Stimulated activated CD4-positive, alpha-beta T cell treated with anti-CD3 and anti-CD28 coated beads, Interleukin-12 subunit alpha, Interleukin-12 subunit beta, amount 100 ng/mL, for 48 hours (primary cell): Measurements from ENCODE around the gene HAGH.
A peak's percentile ranks its signal among the peaks of the same experiment; 100 is the strongest.

Experiments used
- DNase-seq, 3 donors: peaks; one replicate each; pipeline ENCODE4 v3.0.0-alpha.2; 2020; ENCODE audit warnings: low read depth in 2 of 3, low spot score in 1 of 3

HAGH gene

DNA sequence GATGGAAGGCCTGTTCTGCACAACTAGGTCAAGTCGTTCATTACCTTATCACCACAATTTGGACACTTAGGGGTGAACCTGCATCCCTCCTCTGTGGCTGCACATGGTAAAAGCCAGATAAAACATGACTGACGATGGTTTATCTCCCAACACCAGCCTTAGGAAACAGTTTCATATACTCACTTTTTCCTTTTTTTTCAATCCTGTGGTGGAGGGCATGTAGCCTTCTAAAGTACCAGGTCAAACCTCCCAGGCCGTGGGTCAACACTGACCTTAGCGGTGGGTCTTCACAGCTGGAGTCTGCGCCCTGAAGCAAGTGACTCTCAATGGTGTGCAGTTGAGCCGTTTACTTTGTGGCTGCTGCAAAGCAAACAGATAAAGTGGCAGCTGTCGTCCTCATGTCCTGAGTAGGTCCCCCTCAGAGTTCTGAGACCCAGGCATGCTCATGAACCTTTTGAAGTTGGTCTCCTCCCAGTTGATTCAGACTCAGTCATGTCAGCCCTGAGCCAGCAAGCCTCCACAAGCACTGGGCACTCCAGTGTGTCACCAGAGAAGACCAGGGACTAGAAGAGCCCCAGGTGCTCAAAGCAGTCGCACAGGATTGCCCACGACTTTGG lies 6.3 kb upstream of the HAGH start:
- DNase-seq: no peak

DNA sequence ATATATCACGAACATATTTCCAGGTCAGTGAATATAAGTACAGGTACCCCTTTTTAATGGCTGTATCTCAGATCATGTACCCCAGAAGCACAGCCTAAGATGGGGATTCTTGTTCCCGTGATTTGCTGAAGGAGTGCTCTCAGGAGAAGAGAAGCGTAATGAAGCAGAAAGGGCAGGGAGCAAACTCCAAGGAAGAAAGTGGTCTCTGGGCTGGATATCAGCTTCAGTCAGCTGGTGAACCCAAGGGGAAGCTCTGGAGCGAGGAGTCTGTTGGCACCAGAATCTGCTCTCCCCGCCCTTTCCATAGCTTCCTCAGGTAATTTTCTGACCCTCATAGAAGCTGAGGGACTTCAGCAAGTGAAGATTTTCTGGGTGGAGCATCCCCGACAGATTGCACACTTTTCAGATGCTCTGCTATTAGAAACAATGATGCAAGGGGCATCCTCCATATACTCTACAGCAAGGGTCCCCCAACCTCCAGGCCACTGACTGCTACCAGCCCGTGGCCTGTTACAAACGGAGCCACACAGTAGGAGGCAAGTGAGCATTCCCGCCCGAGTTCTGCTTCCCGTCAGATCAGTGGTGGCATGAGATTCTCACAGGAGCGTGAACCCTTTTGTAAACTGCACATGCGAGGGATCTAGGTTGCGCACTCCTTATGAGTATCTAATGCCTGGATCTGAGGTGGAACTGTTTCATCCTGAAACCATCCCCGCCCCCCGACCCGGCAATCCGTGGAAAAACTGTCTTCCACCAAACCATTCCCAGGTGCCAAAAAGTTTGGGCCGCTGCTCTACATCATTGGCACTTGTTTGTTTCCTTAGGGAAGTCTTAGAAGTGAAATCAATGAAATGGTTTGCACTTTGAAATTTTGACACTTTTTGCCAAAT lies 4.8 kb upstream of the HAGH start:
- DNase-seq: no peak

DNA sequence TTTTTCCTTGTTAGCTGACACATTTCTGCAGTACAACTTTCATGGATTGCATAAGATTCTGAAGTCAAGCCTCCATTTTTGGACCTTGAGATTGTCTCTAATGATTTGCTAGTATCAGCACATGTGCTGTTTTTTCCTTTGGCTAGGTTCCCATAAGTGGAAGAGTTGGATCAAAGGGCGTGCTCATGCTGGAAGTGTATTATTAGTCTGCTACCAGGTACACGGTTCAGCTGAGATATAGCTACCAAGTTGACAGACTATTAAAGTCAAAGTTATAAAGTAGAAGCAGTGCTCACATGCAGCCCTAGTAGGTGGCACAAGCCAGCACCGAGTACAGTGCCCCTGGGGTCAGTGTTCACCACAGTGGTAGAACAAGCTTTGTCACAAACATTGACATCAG lies 3.6 kb upstream of the HAGH start:
- DNase-seq: no peak

DNA sequence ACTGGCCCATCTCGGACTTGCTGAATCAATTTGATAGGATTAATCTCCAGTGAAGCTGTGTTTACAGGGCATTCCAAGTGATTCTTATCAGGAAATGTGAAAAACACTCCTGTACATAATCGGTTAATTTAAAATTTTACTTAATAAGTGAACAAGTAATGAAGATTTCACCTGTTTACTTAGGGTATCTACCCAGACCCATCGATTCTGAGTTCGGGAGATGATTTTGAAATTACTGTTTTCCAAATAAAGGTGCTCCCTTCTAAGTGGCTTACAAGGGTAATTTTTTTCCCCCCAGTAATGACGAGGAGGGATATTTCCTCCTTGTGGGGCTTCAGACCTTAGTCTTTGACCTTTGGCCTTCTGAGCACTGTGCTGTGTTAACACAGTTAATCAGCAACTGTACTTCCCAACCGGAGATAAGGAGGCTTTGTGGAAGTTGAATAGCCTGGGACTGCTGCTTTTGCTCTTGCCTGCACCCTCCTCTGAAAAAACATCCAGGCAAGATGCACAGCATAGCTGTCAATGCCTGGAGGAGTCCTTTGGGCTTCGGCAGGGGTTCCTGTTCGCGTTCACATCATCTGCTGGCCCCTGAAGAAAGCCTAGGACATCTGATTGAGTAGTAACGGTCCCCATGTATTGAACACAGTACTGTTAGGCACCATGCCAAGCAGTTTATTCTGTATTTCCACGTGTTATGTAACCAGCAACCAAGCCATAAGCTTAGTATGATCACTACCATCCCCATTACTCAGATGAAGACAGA lies 2.2 kb upstream of the HAGH start:
- DNase-seq: no peak

- DNase-seq: peak; percentile 26 to 61 (median 40)
Measured at GRCh38 chr16:1825864-1826690, 548 bp downstream of the HAGH start.

DNA sequence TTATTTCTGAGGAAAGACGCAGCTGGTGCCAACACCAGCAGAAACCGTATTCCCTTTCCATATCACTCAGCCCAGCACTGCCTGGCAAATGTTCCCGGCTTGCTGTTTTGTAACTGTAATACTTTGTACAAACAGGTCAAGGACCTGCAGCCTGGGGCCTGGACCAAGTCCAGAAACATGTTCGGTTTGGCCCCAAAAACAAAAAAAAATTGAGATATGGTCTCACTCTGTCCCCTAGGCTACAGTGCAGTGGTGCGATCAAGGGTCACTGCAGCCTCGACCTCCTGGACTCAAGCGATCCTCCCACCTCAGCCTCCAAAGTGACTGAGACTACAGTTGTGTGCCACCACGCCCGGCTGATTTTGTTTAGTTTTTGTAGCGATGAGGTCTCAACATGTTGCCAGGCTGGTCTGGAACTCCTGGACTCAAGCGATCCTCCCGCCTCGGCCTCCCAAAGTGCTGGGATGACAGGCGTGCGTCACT lies 1.2 kb downstream of the HAGH start:
- no peak for DNase-seq

GRCh38 chr16:1823821-1824220 lies 2.8 kb downstream of the HAGH start:
- DNase-seq: peak in 1 of 3 donors; percentile 11

DNA sequence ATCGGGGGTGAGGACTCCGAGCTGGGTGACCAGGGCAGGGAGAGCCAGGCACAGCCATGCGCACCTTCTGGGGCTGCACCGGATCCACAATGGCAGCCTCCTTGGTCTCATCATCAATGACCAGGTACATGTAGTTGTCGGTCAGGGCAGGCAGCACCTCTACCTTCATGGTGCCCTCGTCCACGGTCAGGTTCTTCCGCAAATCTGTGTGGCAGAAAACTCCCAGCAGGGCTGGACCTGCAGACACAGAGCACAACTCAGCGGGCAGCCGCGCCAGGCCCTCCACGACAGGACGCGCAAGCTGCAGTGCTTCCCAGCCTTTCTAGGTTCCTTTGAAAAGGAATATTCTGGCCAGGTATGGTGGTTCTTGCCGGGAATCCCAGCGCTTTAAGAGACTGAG lies 3.8 kb downstream of the HAGH start:
- no peak for DNase-seq

GRCh38 chr16:1821861-1822611 lies 4.6 kb downstream of the HAGH start:
- DNase-seq: no peak

GRCh38 chr16:1820946-1821290 lies 5.7 kb downstream of the HAGH start:
- no peak for DNase-seq

DNA sequence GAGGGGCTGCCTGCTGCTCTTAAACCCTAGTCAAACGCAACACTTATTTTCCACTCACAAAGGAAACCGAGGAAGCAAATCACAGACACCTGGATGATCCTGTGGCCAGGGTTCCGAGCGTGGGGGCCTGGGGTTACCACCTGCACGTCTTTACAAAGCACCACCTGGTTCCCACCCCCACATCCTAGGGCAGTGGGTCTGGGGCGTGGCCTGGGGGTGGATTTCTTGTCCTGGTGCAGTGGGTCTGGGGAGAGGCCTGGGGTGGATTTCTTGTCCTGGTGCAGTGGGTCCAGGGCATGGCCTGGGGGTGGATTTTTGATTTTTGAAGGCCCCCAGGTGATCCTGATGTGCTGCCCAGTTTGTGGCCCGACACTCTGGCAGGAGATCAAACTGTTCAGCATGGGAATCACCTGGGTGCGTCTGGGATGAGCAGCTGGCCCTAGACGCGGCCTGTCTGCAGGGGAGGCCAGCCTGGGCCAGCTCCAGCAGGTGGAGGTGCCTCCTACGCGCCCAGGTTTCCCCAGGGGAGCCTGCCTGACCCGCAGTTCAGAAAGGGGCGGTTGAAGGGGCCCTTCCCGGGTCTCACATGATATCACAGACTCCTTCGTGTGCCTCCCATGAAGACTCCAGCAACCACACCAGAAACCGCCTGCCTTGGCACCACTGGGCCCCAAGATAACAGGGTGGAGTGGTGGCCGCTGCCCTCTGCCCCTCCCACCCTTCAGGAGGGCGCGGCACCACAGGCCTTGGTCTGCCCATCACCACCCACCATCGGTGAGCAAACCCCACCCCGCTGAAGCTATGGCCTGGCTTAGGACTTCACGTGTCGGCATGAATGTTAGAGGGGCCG lies 6.3 kb downstream of the HAGH start:
- DNase-seq: no peak

GRCh38 chr16:1819611-1820010 lies 7.0 kb downstream of the HAGH start:
- no peak for DNase-seq

- no peak for DNase-seq
Measured at GRCh38 chr16:1818873-1819525, 7.6 kb downstream of the HAGH start.

- no peak for DNase-seq
Measured at GRCh38 chr16:1818204-1818872, 8.3 kb downstream of the HAGH start.

DNA sequence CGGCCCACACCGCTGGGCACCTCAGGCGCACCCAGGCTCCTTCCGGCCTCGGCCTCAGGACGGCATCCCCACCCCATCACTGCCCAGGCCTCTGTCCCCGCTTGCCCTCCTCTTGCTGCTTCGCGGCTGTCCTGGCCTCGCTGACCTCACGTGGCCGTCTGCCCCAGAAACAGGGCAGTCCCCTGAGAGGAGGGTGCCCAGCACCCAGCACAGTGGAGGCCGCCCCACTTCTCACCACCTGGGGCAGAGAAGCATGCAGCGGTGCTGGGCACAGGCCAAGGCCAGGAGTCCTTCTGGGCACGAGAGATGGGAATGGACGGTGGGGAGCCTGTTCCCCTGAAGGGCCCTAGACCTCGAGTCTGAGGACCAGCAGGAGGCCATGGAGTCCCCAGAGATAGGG lies 8.9 kb downstream of the HAGH start:
- DNase-seq: no peak

DNA sequence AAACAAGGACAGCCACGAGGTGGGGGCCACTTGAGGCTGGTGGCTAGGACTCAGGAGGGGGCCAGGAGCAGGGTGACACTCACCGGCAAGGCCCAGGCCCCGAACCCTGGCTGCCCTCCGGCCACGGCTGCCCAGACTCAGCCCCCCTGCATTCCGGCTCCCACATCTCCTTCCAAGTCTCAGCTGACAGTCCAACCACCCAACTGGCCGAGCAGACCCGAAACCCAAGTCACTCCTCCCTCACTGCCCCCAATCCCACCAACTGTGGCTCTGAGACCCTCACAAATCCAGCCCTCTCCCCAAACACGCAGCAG lies 9.4 kb downstream of the HAGH start:
- no peak for DNase-seq

DNA sequence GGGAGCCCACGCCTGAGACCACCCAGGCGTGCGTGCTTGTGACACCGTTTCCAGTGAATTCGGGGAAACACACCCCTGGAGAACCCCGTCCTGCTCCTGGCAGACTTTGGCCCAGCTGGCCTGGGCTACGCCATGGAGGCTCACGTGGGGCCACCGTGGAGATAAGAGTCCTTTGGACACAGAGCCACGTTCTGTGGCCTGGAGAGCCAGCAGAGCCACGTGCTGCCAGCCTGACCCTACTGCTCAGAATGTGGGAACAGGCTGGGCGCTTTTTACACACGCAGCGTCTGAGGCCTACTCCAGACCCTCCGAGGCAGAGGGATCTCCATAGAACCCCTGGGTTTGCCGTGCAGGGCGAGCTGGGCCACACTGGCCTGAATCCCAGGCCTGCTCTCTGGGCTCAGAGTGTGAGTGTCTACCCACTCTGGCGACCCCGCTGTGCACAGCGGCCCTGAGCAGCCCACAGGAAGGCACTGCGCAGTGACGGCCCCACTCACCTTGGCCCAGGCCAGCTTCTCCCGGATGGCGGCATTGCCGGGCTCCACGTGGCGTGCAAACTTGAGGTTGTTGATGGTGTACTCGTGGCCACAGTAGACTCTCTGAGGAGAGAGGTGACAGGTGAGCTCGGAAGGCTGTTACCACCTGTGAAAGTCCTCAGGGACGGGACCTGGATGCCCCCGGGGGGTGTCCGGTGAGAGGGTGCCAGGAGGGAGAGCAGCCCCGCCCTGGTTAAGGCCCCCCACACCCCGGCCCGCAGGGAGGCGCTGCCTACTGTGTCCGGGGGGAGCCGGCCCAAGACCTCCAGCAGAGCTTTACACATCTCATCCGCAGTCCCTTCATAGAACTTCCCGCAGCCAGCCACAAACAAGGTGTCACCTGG lies 10.0 kb downstream of the HAGH start:
- DNase-seq: no peak

DNA sequence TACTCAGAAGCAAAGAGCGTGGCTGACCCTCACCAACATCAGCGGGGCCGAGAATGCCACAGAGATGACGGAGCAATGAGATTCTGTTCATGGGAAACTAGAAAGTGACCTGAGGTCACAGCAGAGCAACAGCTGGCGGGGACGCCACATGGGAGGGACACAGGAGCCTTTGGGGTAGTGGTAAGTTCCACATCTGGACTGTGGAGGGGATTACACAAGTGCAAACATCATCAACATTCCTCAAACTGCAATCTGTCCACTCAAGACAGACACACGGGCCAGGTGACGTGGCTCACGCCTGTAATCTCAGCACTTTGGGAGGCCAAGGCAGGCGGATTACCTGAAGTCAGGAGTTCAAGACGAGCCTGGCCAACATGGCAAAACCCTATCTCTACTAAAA lies 11.2 kb downstream of the HAGH start:
- no peak for DNase-seq
